Heart left ventricle (tissue), 16 donors: ENCODE data around the gene GRM2. TPM values are rescaled to one million over a fixed set of nuclear protein-coding genes. Genes with fewer than 3 reads are reported as not detected.

ENCODE experiments used
- ATAC-seq, 4 donors: fragments of 200-7000 bp; cut with Tn5 transposase; one replicate each; pipeline ENCODE4 v1.9.1; 2020 to 2022; ENCODE audit warnings: moderate library complexity in 4 of 4, mild to moderate bottlenecking in 3 of 4, moderate number of reproducible peaks in 1 of 4
- DNase-seq, 5 donors: peaks; one replicate each; pipeline ENCODE4 v3.0.0-alpha.2; 2020
- H3K27ac ChIP-seq, 12 donors: fragments of 200-600 bp; sonication (generic) in 4 of 12; one replicate each; pipeline versions ENCODE4 v1.5.0 to v1.8.0; 2016 to 2022; ENCODE audit warnings: mild to moderate bottlenecking in 2 of 12
- H3K27me3 ChIP-seq, 9 donors: fragments of 200-600 bp; sonication (generic) in 2 of 9; one replicate each; pipeline versions ENCODE4 v1.5.1 to v1.8.0; 2016 to 2022; ENCODE audit warnings: mild to moderate bottlenecking in 3 of 9
- H3K36me3 ChIP-seq, 9 donors: fragments of 200-600 bp; sonication (generic) in 2 of 9; one replicate each; pipeline versions ENCODE4 v1.5.0 to v1.8.0; 2018 to 2022; ENCODE audit warnings: mild to moderate bottlenecking in 2 of 9
- H3K4me1 ChIP-seq, 12 donors: fragments of 200-600 bp; sonication (generic) in 4 of 12; one replicate each; pipeline versions ENCODE4 v1.5.0 to v1.8.0; 2016 to 2022; ENCODE audit warnings: mild to moderate bottlenecking in 3 of 12
- H3K4me3 ChIP-seq, 12 donors: fragments of 200-600 bp; sonication (generic) in 4 of 12; one replicate each; pipeline versions ENCODE4 v1.5.0 to v1.8.0; 2017 to 2022; ENCODE audit warnings: mild to moderate bottlenecking in 9 of 12, moderate library complexity in 4 of 12
- H3K9me3 ChIP-seq, 12 donors: fragments of 200-600 bp; sonication (generic) in 4 of 12; one replicate each; pipeline versions ENCODE4 v1.5.0 to v1.8.0; 2016 to 2022; ENCODE audit warnings: mild to moderate bottlenecking in 1 of 12
- POLR2A ChIP-seq, 2 donors: fragments of 450-650 bp; IDR thresholded peaks; one replicate each; pipeline ENCODE4 v1.6.1; 2017; ENCODE audit warnings: antibody characterized with exemption in 2 of 2, mild to moderate bottlenecking in 2 of 2, moderate library complexity in 2 of 2
- WGBS, 4 donors: extraction: QIAGEN DNeasy Blood & Tissue Kit in 2 of 4; methylation state at CpG; one replicate each; pipeline versions ENCODE4 v1.1.5 to v1.1.7; 2013 to 2018; 5-methylcytosine and 5-hydroxymethylcytosine counted together
- intact Hi-C, 10 donors: fragments of 100-400 bp; cut with DNase I; formaldehyde crosslinking; loops; one replicate each; pipeline versions ENCODE4 v1.11.1 to v1.14.2; 2022
- polyA plus RNA-seq, 2 donors: library from polyadenylated mRNA; stranded (reverse); fragments of 200-250 nt; gene quantifications; one replicate each; pipeline ENCODE4 v1.2.3, GENCODE V29; 2013
- total RNA-seq, 9 donors: library from RNA; depleted of rRNA in 2 of 9; stranded (reverse); fragments of >200 nt in 2 of 9; fragmentation: NEBNext Ultra II Directional in 3 of 9; extraction: Animal tissue kit (Norgen Biotek cat#: 25700) in 3 of 9; gene quantifications; one replicate each; pipeline versions ENCODE4 v1.1.0 to v1.2.4, GENCODE V29; 2016 to 2023
- TF ChIP-seq, protein P1 (sequence below), 12 donors: fragments of 200-600 bp; sonication (generic) in 4 of 12; IDR thresholded peaks; one replicate each; pipeline versions ENCODE4 v1.5.0 to v1.8.0; 2018 to 2022; ENCODE audit warnings: antibody characterized with exemption in 12 of 12, mild to moderate bottlenecking in 5 of 12
- donor health status: ischemic (EF 13 %, LVEDD 7.1; RV severe dilation, severe dysfunction).
- donor health status: healthy with polysubstance abuse.
- donor health status: DM: no; HTN: yes; CAD: no.
- donor health status: DM: no; HTN: no; CAD: no.
- donor health status: ischemic (EF 25% LVEDD 6.9; RV normal size, moderate dysfunction).
- donor health status: ischemic (EF 25% LVEDD 5.7; RV mildly dilated, moderate dysfunction).
- donor health status: healthy.
- donor health status: DM: yes; HTN: yes; CAD: no.
- donor health status: ischemic (EF 35%, LVEDD 5.7; RV mildly dilated, moderate dysfunction).
- donor health status: nonischemic (EF 11% LVEDD 7.7; RV severe dilation, severe dysfunction).
- donor health status: DM: yes; HTN: yes; CAD: no.
- donor health status: PGD.
- donor health status: ischemic (EF 29% LVEDD 5.4; RV normal size, mild dysfunction).
- donor health status: nonischemic (EF 23%, LVEDD 6.1; RV moderate dilation, normal function).

The GRM2 gene
- total and polyA plus RNA-seq, 11 donors: 0.03 to 0.95 (median 0.40) TPM; not detected in 2

DNA sequence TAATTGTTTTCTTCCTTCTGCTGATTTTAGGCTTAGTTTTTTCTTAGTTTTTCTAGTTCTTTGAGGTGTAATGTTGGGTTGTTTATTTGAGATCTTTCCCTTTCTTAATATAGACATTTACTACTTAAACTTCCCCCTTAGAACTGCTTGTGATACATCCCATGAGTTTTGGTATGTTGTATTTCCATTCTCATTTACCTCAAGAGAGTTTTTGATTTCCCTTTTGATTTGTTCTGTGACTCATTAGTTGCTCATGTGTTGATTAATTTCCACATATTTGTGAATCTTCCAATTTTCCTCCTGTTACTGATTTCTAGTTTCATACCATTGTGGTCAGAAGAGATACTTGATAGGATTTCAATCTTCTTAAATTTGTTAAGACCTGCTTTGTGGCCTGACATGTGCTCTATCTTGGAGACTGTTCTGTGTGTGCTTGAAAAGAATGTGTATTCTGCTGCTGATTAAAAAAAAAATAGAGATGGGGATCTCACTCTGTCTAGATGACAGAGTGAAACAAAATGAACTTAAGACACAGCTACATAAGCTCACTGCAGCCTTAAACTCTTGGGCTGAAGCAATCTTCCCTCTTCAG, 22.3 kb downstream of the GRM2 start:
- H3K9me3 ChIP-seq: no peaks in the 10 kb centered on the region
- ATAC-seq (no peak), DNase-seq (no peak)
- no peak overlapping the region for H3K4me3 ChIP-seq
- TF ChIP-seq, protein P1, sequence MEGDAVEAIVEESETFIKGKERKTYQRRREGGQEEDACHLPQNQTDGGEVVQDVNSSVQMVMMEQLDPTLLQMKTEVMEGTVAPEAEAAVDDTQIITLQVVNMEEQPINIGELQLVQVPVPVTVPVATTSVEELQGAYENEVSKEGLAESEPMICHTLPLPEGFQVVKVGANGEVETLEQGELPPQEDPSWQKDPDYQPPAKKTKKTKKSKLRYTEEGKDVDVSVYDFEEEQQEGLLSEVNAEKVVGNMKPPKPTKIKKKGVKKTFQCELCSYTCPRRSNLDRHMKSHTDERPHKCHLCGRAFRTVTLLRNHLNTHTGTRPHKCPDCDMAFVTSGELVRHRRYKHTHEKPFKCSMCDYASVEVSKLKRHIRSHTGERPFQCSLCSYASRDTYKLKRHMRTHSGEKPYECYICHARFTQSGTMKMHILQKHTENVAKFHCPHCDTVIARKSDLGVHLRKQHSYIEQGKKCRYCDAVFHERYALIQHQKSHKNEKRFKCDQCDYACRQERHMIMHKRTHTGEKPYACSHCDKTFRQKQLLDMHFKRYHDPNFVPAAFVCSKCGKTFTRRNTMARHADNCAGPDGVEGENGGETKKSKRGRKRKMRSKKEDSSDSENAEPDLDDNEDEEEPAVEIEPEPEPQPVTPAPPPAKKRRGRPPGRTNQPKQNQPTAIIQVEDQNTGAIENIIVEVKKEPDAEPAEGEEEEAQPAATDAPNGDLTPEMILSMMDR (IDR thresholded peaks at IDR 0.05): no peak
- TF ChIP-seq POLR2A (IDR thresholded peaks at IDR 0.05): no peak
- H3K27me3 ChIP-seq: peaks cover 0 to 5% (median 0%) of the 10 kb centered on the region in 9 donors
- H3K4me1 ChIP-seq: no peaks in the 10 kb centered on the region
- no peaks in the 10 kb centered on the region for H3K36me3 ChIP-seq
- intact Hi-C loops: loop anchor here in 1 of 10 donors (10.0 kb wide), 1 partner anchor 66 kb away; no protein-coding TSS in a partner anchor
- no peak overlapping the region for H3K27ac ChIP-seq

DNA sequence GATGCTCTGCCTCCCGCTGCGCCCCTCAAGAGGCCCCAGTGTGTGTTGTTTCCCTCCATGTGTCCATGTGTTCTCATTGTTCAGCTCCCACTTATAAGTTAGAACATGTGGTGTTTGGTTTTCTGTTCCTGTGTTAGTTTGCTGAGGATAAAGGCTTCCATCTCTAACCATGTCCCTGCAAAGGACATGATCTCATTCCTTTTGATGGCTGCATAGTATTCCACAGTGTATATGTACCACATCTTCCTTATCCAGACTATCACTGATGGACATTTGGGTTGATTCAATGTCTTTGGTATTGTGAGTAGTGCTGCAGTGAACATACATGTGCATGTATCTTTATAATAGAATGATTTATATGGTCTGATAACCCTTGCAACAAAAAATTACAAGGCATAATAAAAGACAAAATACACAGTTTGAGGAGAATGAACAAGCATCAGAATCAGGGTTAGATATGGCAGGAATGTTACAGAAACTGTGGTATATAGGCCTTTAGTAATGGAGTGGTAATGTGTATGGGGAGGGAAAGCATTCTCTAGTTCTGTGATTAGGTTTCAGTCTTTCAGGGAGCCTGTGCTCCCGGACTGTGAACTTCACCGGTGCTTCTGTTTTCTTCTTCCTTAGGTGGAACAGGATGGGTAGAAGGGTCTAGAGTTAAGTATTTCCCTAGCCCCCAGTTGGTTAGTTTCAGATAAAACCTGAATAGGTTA, 27.1 kb downstream of the GRM2 start:
- 74 to 83% (median 82%) methylated on average over 4 of the region's 4 CpGs for WGBS, 4 donors
- Histone ChIP-seq H3K9me3 (no peaks in the 10 kb centered on the region), H3K4me1 (no peaks in the 10 kb centered on the region), H3K4me3 (no peak overlapping the region), H3K27ac (no peak overlapping the region), H3K27me3 (peaks cover 0 to 31% (median 0%) of the 10 kb centered on the region in 9 donors), H3K36me3 (no peaks in the 10 kb centered on the region)
- DNase-seq (no peak), ATAC-seq (no peak)
- TF ChIP-seq, protein P1 (IDR thresholded peaks at IDR 0.05): no peak
- no peak for TF ChIP-seq POLR2A (IDR thresholded peaks at IDR 0.05)
- intact Hi-C loops: no loop called here

DNA sequence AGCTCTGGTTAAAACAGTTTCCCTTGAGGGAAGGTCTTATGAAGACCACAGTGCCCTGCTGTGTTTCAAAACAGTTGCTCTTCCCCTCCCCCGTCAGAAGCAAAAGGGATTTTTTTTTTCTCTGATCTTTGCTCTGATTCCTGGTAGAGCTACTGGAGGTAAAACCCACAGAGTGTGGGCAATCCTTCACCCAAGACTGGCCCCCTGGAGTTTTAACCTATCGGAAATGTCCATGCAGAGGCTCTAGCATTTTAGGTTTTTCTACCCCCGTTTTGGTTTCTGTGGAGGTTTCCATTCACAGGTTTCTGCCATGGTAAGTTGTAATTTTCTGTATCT, 27.7 kb downstream of the GRM2 start:
- peaks cover 0 to 31% (median 0%) of the 10 kb centered on the region in 9 donors for H3K27me3 ChIP-seq
- ATAC-seq (no peak), DNase-seq (no peak)
- H3K4me1 ChIP-seq: peaks cover 0 to 2% (median 0%) of the 10 kb centered on the region in 12 donors
- H3K4me3 ChIP-seq: no peak overlapping the region
- no peak for TF ChIP-seq POLR2A (IDR thresholded peaks at IDR 0.05)
- TF ChIP-seq, protein P1 (IDR thresholded peaks at IDR 0.05): no peak
- H3K27ac ChIP-seq: no peak overlapping the region
- 15 to 39% (median 34%) methylated on average over 3 of the region's 3 CpGs for WGBS, 4 donors
- no peaks in the 10 kb centered on the region for H3K36me3 ChIP-seq
- H3K9me3 ChIP-seq: no peaks in the 10 kb centered on the region
- intact Hi-C loops: no loop called here

DNA sequence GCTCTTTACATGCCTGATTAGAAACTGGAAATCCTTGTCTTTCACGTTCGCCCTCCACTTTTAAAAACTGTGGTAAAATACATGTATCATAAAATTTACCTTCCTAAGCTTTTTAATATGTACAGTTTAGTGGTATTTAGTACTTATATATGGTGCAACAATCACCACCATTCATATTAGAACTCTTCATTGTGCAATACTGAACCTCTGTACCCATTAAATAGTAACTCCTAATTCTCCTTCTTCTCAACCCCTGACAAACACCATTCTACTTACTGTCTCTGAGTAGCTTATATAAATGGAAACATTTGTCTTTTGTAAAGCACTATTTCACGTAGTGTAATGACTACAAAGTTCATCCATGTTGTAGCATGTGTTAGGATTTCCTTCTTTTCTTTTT, 28.2 kb downstream of the GRM2 start:
- intact Hi-C loops: no loop called here
- Histone ChIP-seq H3K9me3 (no peaks in the 10 kb centered on the region), H3K4me1 (peaks cover 0 to 7% (median 0%) of the 10 kb centered on the region in 12 donors), H3K27me3 (peaks cover 0 to 31% (median 0%) of the 10 kb centered on the region in 9 donors), H3K27ac (no peak overlapping the region), H3K36me3 (no peaks in the 10 kb centered on the region), H3K4me3 (no peak overlapping the region)
- ATAC-seq (no peak), DNase-seq (no peak)
- WGBS, 4 donors: 57 to 68% (median 68%) methylated on average over 3 of the region's 3 CpGs
- TF ChIP-seq, protein P1 (IDR thresholded peaks at IDR 0.05): no peak
- no peak for TF ChIP-seq POLR2A (IDR thresholded peaks at IDR 0.05)
